Neural crest cell (in vitro differentiated cells): ENCODE results near the gene TBC1D5. TPM values are rescaled to one million over a fixed set of nuclear protein-coding genes. Genes with fewer than 3 reads are reported as not detected.

ENCODE experiments used
- DNase-seq: peaks from one replicate; pipeline ENCODE4 v3.0.0; 2021; ENCODE audit warnings: low read depth, mixed read lengths, low spot score
- H3K27ac Mint-ChIP-seq: one replicate; pipeline ENCODE4 v1.8.0; 2021; ENCODE audit warnings: mild to moderate bottlenecking, mixed read lengths; ENCODE audit not compliant: unreplicated experiment
- H3K27me3 Mint-ChIP-seq: 2 replicates; pipeline ENCODE4 v1.8.0; 2021; ENCODE audit warnings: low read depth, mild to moderate bottlenecking, mixed read lengths
- H3K36me3 Mint-ChIP-seq: 2 replicates; pipeline ENCODE4 v1.8.0; 2021; ENCODE audit warnings: low read depth, mild to moderate bottlenecking, mixed read lengths
- H3K4me1 Mint-ChIP-seq: 2 replicates; pipeline ENCODE4 v1.8.0; 2021; ENCODE audit warnings: mixed read lengths
- H3K4me3 Mint-ChIP-seq: one replicate; pipeline ENCODE4 v1.8.0; 2021; ENCODE audit warnings: mild to moderate bottlenecking, mixed read lengths
- H3K9me3 Mint-ChIP-seq: 2 replicates; pipeline ENCODE4 v1.8.0; 2021; ENCODE audit warnings: mixed read lengths
- total RNA-seq: library from RNA; stranded (reverse); gene quantifications from 2 replicates; pipeline ENCODE4 v1.2.1, GENCODE V29; 2021
- TF ChIP-seq, protein P1 (sequence below): fragments of 200-600 bp; sonication (generic); conservative IDR thresholded peaks from 2 replicates; pipeline ENCODE4 v1.5.0; 2021; ENCODE audit warnings: antibody characterized with exemption, mild to moderate bottlenecking

The TBC1D5 gene
- total RNA-seq, 1 donor from 2014 or later: 51.2 TPM

DNA sequence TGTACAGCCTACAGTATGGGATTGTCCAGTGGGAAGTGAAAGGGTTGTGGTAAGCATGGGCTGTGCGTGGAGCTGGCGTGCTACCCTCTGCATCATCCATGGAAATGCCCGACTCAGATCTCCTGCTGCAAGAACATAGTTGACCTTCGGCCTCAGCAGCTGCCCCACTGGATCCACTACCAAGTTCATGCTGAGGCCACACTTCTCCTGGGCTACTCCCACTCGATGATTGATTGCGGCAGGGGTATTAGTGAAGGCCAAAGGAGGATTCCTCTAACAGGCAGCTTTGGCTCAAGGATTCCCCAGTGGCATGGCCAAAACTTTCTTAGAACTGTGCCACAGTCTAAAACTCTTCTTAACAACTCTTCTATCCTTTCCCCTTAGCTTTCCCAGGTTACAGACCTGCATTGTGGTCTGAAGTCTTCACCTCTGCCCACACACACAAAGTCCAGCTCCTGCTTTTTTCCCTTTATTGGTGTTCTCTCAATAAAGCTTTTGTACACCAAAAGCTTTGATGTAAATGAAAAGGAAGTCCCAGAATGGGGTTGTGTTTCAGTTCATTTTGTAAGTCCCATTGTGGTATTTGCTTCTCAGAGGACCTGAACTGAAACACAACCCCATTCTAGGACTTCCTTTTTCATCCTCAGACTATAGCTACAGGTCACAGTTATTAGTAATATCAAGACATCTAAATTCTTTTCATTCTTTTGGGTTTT, 4.9 kb upstream of the TBC1D5 start:
- TF ChIP-seq, protein P1, sequence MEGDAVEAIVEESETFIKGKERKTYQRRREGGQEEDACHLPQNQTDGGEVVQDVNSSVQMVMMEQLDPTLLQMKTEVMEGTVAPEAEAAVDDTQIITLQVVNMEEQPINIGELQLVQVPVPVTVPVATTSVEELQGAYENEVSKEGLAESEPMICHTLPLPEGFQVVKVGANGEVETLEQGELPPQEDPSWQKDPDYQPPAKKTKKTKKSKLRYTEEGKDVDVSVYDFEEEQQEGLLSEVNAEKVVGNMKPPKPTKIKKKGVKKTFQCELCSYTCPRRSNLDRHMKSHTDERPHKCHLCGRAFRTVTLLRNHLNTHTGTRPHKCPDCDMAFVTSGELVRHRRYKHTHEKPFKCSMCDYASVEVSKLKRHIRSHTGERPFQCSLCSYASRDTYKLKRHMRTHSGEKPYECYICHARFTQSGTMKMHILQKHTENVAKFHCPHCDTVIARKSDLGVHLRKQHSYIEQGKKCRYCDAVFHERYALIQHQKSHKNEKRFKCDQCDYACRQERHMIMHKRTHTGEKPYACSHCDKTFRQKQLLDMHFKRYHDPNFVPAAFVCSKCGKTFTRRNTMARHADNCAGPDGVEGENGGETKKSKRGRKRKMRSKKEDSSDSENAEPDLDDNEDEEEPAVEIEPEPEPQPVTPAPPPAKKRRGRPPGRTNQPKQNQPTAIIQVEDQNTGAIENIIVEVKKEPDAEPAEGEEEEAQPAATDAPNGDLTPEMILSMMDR: no peak
- Mint-ChIP-seq H3K27me3 (no peaks in the 10 kb centered on the region), H3K27ac (peak overlapping the region; percentile 1), H3K4me1 (peaks cover 33% of the 10 kb centered on the region), H3K9me3 (no peaks in the 10 kb centered on the region), H3K4me3 (peak overlapping the region; percentile 39), H3K36me3 (no peaks in the 10 kb centered on the region)
- no peak for DNase-seq

DNA sequence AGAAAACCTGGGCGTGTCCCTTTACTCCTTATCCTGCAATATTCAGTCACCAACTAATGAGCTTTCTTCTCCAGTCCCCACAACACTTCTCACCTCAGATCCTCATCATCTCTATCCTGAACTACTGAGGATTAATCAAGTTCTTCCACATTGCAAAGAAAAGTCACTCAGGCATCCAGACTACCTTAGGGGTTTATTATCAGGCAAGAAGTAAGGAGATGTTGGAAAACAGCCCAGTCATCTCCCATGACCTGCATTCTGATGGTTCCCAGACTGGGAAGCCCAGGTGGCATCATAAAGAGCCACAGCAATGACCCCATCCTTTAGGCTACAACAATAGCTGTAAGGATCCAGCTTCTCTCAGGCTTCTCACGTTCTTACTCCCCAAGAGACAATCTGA, 3.5 kb upstream of the TBC1D5 start:
- no peak for DNase-seq
- H3K36me3 Mint-ChIP-seq: no peaks in the 10 kb centered on the region
- H3K27ac Mint-ChIP-seq: peak overlapping the region; percentile 57
- H3K27me3 Mint-ChIP-seq: no peaks in the 10 kb centered on the region
- TF ChIP-seq, protein P1: no peak
- H3K9me3 Mint-ChIP-seq: no peaks in the 10 kb centered on the region
- H3K4me1 Mint-ChIP-seq: peaks cover 43% of the 10 kb centered on the region
- peak overlapping the region; percentile 39 for H3K4me3 Mint-ChIP-seq

DNA sequence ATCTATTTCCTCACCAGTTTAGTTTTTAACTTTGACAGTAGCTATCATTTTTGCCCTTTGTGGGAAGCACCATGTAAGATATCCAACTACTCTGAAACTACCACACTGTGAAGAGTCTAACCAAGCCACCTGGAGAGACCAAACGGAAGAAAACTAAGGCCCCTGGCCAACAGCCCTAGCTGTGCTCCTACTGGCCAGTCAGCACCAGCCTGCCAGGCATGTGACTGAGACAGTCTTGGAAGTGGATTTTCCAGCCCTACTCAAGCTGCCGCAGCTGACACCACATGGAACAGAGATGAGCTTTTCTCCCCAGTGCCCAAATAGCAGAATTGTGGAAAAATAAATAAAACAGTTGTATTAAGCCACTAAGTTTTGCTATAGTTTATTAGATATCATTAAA, 2.9 kb upstream of the TBC1D5 start:
- TF ChIP-seq, protein P1: no peak
- no peak for DNase-seq
- H3K4me1 Mint-ChIP-seq: peaks cover 49% of the 10 kb centered on the region
- H3K36me3 Mint-ChIP-seq: no peaks in the 10 kb centered on the region
- H3K27me3 Mint-ChIP-seq: no peaks in the 10 kb centered on the region
- H3K4me3 Mint-ChIP-seq: no peak overlapping the region
- H3K9me3 Mint-ChIP-seq: no peaks in the 10 kb centered on the region
- H3K27ac Mint-ChIP-seq: no peak overlapping the region

DNA sequence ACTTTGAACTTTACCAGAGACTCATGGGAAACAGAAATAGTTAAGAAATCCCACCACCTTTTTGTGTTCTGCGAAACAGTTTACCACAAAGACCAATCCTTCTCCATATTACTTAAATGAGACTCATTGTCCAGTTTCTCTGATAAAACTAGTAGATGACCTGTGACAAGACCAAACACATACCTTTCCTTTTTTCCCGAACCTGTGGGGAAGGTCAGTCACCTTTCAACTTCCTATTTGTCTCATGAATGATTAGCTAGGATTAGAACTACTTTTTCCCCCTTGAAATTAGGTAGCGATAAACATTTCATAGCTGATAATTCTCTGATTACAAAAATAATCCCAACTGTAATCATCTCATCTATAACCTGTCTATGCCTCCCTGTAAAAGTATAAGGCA, 2.3 kb upstream of the TBC1D5 start:
- no peak for DNase-seq
- Mint-ChIP-seq H3K4me1 (peaks cover 46% of the 10 kb centered on the region), H3K27me3 (no peaks in the 10 kb centered on the region), H3K4me3 (peak overlapping the region; percentile 62), H3K36me3 (no peaks in the 10 kb centered on the region), H3K9me3 (no peaks in the 10 kb centered on the region), H3K27ac (no peak overlapping the region)
- TF ChIP-seq, protein P1: no peak

DNA sequence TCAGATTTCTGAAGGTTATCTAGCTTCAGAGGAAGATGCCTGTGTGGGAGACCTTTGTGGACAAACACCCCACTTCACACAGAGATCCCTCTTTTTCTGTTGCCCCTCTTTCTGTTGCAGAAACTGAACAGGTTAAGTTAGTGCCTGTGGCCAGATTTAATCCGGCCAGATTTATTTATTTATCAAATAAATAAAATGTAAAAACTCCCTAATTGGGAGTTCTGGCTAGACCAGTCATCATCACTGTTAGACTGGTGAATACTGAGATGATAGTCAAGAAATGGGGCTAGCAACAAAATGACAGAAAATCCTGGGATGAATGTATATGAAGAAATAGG, 1.2 kb upstream of the TBC1D5 start:
- Mint-ChIP-seq H3K27ac (no peak overlapping the region), H3K27me3 (no peaks in the 10 kb centered on the region), H3K4me3 (peak overlapping the region; percentile 98), H3K36me3 (no peaks in the 10 kb centered on the region), H3K9me3 (no peaks in the 10 kb centered on the region), H3K4me1 (peaks cover 48% of the 10 kb centered on the region)
- DNase-seq: no peak
- TF ChIP-seq, protein P1: no peak
